IgD-negative memory B cell (primary cell): ENCODE results near the gene MTMR3. TPM values are rescaled to one million over a fixed set of nuclear protein-coding genes. Genes with fewer than 3 reads are reported as not detected.

Experiments
- polyA plus RNA-seq: library from polyadenylated mRNA; unstranded; fragments of 300-500 nt; fragmentation: Illumina TruSeq; gene quantifications from one replicate; pipeline ENCODE4 v1.2.3, GENCODE V29; 2021

MTMR3 gene
- polyA plus RNA-seq, 1 donor from 2014 or later, result 15.0 TPM

Other genes starting within 250 kb of the MTMR3 start
- 0.11 TPM for gene CABP7, start 163.2 kb upstream of the MTMR3 start, polyA plus RNA-seq
- 49.8 TPM for gene ZMAT5, start 116.2 kb upstream of the MTMR3 start, polyA plus RNA-seq
- gene UQCR10, start 115.8 kb upstream of the MTMR3 start, polyA plus RNA-seq, result 255 TPM
- 58.5 TPM for gene ASCC2, start 44.9 kb upstream of the MTMR3 start, polyA plus RNA-seq
- not detected for gene HORMAD2, start 197.3 kb downstream of the MTMR3 start, polyA plus RNA-seq